SK-N-SH (cell line): ENCODE data around the gene SLC7A14. TPM values are rescaled to one million over a fixed set of nuclear protein-coding genes. Genes with fewer than 3 reads are reported as not detected.

Experiments
- CTCF ChIA-PET: fragments of 300-600, 350-600 bp; formaldehyde crosslinking; extraction: SDS; loops from one replicate; lab custom pipeline; 2021; lab: Yijun Ruan, JAX
- POLR2A ChIA-PET: fragments of 350-600 bp; sonication (Branson Sonifier 250); formaldehyde crosslinking; extraction: SDS; loops from one replicate; lab custom pipeline; 2020; ENCODE audit warnings: antibody characterized with exemption, inconsistent platforms; lab: Yijun Ruan, JAX
- DNase-seq: peaks from one replicate; pipeline ENCODE4 v3.0.0; 2012
- H2AFZ ChIP-seq: fragments of 200-600 bp; sonication (generic); 2 replicates; pipeline ENCODE4 v1.8.1; 2016; ENCODE audit warnings: antibody characterized with exemption, mild to moderate bottlenecking, low read depth
- H3F3A ChIP-seq: fragments of 200-600 bp; sonication (generic); replicated peaks from 2 replicates; pipeline ENCODE3; 2016; ENCODE audit warnings: antibody characterized with exemption, mild to moderate bottlenecking; ENCODE audit not compliant: insufficient read depth
- H3K27ac ChIP-seq, 2 experiments: fragments of 200-500 bp in 1 of 2; fragments of 200-600 bp in 1 of 2; sonication (Bioruptor generic) in 1 of 2; sonication (generic), shearing (Covaris generic) in 1 of 2; 2 replicates each; pipeline versions ENCODE4 v1.5.1 to v1.6.1; 2014 to 2016; ENCODE audit warnings: low read depth in 2 of 2, inconsistent platforms in 1 of 2, low read length in 1 of 2, mild to moderate bottlenecking in 1 of 2, mixed read lengths in 1 of 2
- H3K27me3 ChIP-seq: fragments of 200-600 bp; sonication (generic), shearing (Covaris generic); 2 replicates; pipeline ENCODE4 v1.6.1; 2016; ENCODE audit warnings: mixed run types; ENCODE audit not compliant: insufficient read depth
- H3K36me3 ChIP-seq, 2 experiments: fragments of 200-500 bp in 1 of 2; fragments of 200-600 bp in 1 of 2; sonication (Bioruptor generic) in 1 of 2; sonication (generic) in 1 of 2; replicated peaks in 1 of 2; 2 replicates each; pipeline versions ENCODE3 to v1.5.1; 2014 to 2016; ENCODE audit warnings: low read length in 1 of 2, mild to moderate bottlenecking in 1 of 2; ENCODE audit not compliant: insufficient read depth in 2 of 2, control insufficient read depth in 1 of 2
- H3K4me1 ChIP-seq, 2 experiments: fragments of 200-500 bp in 1 of 2; fragments of 200-600 bp in 1 of 2; sonication (Bioruptor generic) in 1 of 2; sonication (generic), shearing (Covaris generic) in 1 of 2; 2 replicates each; pipeline versions ENCODE4 v1.5.1 to v1.6.1; 2014 to 2016; ENCODE audit warnings: low read depth in 1 of 2, low read length in 1 of 2, mixed run types in 1 of 2; ENCODE audit not compliant: insufficient read depth in 2 of 2, control insufficient read depth in 1 of 2
- H3K4me2 ChIP-seq: fragments of 200-600 bp; sonication (generic), shearing (Covaris generic); 2 replicates; pipeline ENCODE4 v1.6.1; 2017; ENCODE audit warnings: mixed run types
- H3K4me3 ChIP-seq, 2 experiments: fragments of 200-500 bp in 1 of 2; fragments of 200-600 bp in 1 of 2; sonication (Bioruptor generic) in 1 of 2; sonication (generic), shearing (Covaris generic) in 1 of 2; 2 replicates each; pipeline versions ENCODE4 v1.5.1 to v1.8.1; 2014 to 2016; ENCODE audit warnings: low read depth in 2 of 2, inconsistent platforms in 1 of 2, low read length in 1 of 2, mild to moderate bottlenecking in 1 of 2, mixed read lengths in 1 of 2, moderate library complexity in 1 of 2
- H3K79me2 ChIP-seq: fragments of 200-600 bp; sonication (generic); 2 replicates; pipeline ENCODE4 v1.8.1; 2017; ENCODE audit warnings: mild to moderate bottlenecking; ENCODE audit not compliant: insufficient read depth
- H3K9ac ChIP-seq: fragments of 200-600 bp; sonication (generic); 2 replicates; pipeline ENCODE4 v1.6.1; 2017; ENCODE audit warnings: mixed run types
- H3K9me2 ChIP-seq: fragments of 200-600 bp; sonication (generic); 2 replicates; pipeline ENCODE4 v1.6.1; 2017; ENCODE audit warnings: mixed run types
- H3K9me3 ChIP-seq: fragments of 200-600 bp; sonication (generic); 2 replicates; pipeline ENCODE4 v1.6.1; 2017; ENCODE audit warnings: mixed run types, mild to moderate bottlenecking, moderate library complexity
- H4K20me1 ChIP-seq: fragments of 200-600 bp; sonication (generic); 2 replicates; pipeline ENCODE4 v1.6.1; 2017; ENCODE audit warnings: mild to moderate bottlenecking, mixed run types; ENCODE audit not compliant: insufficient read depth
- EP300 ChIP-seq, 2 experiments: IDR thresholded peaks; 2 replicates each; pipeline versions ENCODE4 v1.4.0 to v1.6.1; 2012; ENCODE audit warnings: borderline replicate concordance in 1 of 2, low read depth in 1 of 2, low read length in 1 of 2
- FOSL2 ChIP-seq: IDR thresholded peaks from 2 replicates; pipeline ENCODE4 v1.4.0; 2012; ENCODE audit warnings: low read depth, mild to moderate bottlenecking, moderate library complexity, borderline replicate concordance
- GABPA ChIP-seq: IDR thresholded peaks from 2 replicates; pipeline ENCODE4 v1.4.0; 2012; ENCODE audit warnings: low read depth, mild to moderate bottlenecking
- GATA2 ChIP-seq: sonication (generic); formaldehyde crosslinking; IDR thresholded peaks from 2 replicates; pipeline ENCODE4 v1.5.0; 2020; ENCODE audit warnings: mild to moderate bottlenecking, missing genetic modification reagents
- JUND ChIP-seq: IDR thresholded peaks from 2 replicates; pipeline ENCODE4 v1.4.0; 2012
- MXI1 ChIP-seq: IDR thresholded peaks from 2 replicates; pipeline ENCODE4 v1.6.1; 2012; ENCODE audit warnings: mild to moderate bottlenecking, low read depth, low read length, improper control_type of control experiment
- NFIC ChIP-seq: IDR thresholded peaks from 2 replicates; pipeline ENCODE4 v1.4.0; 2012; ENCODE audit warnings: borderline replicate concordance
- NRF1 ChIP-seq: IDR thresholded peaks from 2 replicates; pipeline ENCODE4 v1.6.1; 2012; ENCODE audit warnings: low read depth, mild to moderate bottlenecking, low read length
- PBX3 ChIP-seq: IDR thresholded peaks from 2 replicates; pipeline ENCODE4; 2012
- POLR2AphosphoS5 ChIP-seq: IDR thresholded peaks from 2 replicates; pipeline ENCODE4 v1.6.1; 2012; ENCODE audit warnings: low read depth, low read length
- SMC3 ChIP-seq: IDR thresholded peaks from 2 replicates; pipeline ENCODE4 v1.6.1; 2012; ENCODE audit warnings: low read depth, low read length, improper control_type of control experiment
- TEAD4 ChIP-seq: IDR thresholded peaks from 2 replicates; pipeline ENCODE4 v1.4.0; 2012; ENCODE audit warnings: mild to moderate bottlenecking, borderline replicate concordance; ENCODE audit not compliant: insufficient read depth
- WGBS: methylation state at CpG from one replicate; pipeline ENCODE4 v1.1.6; 2017; ENCODE audit warnings: low lambda C conversion rate; 5-methylcytosine and 5-hydroxymethylcytosine counted together
- polyA plus RNA-seq, 3 experiments: library from polyadenylated mRNA; depleted of rRNA; stranded (reverse); fragments of >200 nt; gene quantifications; 2 replicates each; pipeline ENCODE4 v1.2.3, GENCODE V29; 2012
- TF ChIP-seq, protein P1 (sequence below): fragments of 150-350 bp; IDR thresholded peaks from 2 replicates; pipeline ENCODE4 v1.6.1; 2017; ENCODE audit warnings: antibody characterized with exemption, low read length, low read depth, borderline replicate concordance
- TF ChIP-seq, protein P2 (sequence below): IDR thresholded peaks from 2 replicates; pipeline ENCODE4 v1.6.1; 2012; ENCODE audit warnings: mild to moderate bottlenecking, low read depth, low read length, moderate library complexity
- TF ChIP-seq, protein P3 (sequence below): IDR thresholded peaks from 2 replicates; pipeline ENCODE4 v1.4.0; 2012; ENCODE audit warnings: low read depth, borderline replicate concordance
- TF ChIP-seq, protein P4 (sequence below): fragments of 150-350 bp; IDR thresholded peaks from 2 replicates; pipeline ENCODE4 v1.6.1; 2016; ENCODE audit warnings: mild to moderate bottlenecking, low read depth, low read length
- TF ChIP-seq, protein P5 (sequence below): fragments of 200-600 bp; sonication (generic); IDR thresholded peaks from 2 replicates; pipeline ENCODE4 v1.6.1; 2017; ENCODE audit warnings: antibody characterized with exemption, mild to moderate bottlenecking, moderate library complexity

The SLC7A14 gene
- polyA plus RNA-seq, 1 of the 3 experiments (the other 2 are of a cell fraction): 2.5 TPM

GRCh38 chr3:170440344-170440743 lies 145.5 kb downstream of the SLC7A14 start:
- H3K4me1 ChIP-seq: no peaks in the 10 kb centered on the region; a peak in 1 of 4 replicates
- WGBS: 86% methylated on average over 2 of the region's 2 CpGs
- no peak overlapping the region for H3K4me3 ChIP-seq
- no peak overlapping the region for H2AFZ ChIP-seq
- H3K27me3 ChIP-seq: no peaks in the 10 kb centered on the region
- no peaks in the 10 kb centered on the region for H4K20me1 ChIP-seq
- peaks cover 3% of the 10 kb centered on the region for H3F3A ChIP-seq
- no peaks in the 10 kb centered on the region for H3K9me3 ChIP-seq
- TF ChIP-seq NFIC: no peak
- TF ChIP-seq JUND: peak; percentile 30; the same call in 1 of the 2 replicates
- TF ChIP-seq, protein P1, sequence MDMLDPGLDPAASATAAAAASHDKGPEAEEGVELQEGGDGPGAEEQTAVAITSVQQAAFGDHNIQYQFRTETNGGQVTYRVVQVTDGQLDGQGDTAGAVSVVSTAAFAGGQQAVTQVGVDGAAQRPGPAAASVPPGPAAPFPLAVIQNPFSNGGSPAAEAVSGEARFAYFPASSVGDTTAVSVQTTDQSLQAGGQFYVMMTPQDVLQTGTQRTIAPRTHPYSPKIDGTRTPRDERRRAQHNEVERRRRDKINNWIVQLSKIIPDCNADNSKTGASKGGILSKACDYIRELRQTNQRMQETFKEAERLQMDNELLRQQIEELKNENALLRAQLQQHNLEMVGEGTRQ: no peak
- no peak for TF ChIP-seq MXI1
- TF ChIP-seq TEAD4: no peak
- no peak for TF ChIP-seq GABPA
- TF ChIP-seq GATA2 (CRISPR knock-in tag): no peak
- no peak for TF ChIP-seq PBX3
- peak; percentile 31; the same call in 1 of the 2 replicates for TF ChIP-seq FOSL2
- no peak for TF ChIP-seq SMC3
- TF ChIP-seq NRF1: no peak
- TF ChIP-seq EP300 (IDR thresholded peaks at IDR 0.05; ENCODE audit: borderline replicate concordance in 1 of 2, low read depth in 1 of 2, low read length in 1 of 2): no peak
- TF ChIP-seq, protein P2, sequence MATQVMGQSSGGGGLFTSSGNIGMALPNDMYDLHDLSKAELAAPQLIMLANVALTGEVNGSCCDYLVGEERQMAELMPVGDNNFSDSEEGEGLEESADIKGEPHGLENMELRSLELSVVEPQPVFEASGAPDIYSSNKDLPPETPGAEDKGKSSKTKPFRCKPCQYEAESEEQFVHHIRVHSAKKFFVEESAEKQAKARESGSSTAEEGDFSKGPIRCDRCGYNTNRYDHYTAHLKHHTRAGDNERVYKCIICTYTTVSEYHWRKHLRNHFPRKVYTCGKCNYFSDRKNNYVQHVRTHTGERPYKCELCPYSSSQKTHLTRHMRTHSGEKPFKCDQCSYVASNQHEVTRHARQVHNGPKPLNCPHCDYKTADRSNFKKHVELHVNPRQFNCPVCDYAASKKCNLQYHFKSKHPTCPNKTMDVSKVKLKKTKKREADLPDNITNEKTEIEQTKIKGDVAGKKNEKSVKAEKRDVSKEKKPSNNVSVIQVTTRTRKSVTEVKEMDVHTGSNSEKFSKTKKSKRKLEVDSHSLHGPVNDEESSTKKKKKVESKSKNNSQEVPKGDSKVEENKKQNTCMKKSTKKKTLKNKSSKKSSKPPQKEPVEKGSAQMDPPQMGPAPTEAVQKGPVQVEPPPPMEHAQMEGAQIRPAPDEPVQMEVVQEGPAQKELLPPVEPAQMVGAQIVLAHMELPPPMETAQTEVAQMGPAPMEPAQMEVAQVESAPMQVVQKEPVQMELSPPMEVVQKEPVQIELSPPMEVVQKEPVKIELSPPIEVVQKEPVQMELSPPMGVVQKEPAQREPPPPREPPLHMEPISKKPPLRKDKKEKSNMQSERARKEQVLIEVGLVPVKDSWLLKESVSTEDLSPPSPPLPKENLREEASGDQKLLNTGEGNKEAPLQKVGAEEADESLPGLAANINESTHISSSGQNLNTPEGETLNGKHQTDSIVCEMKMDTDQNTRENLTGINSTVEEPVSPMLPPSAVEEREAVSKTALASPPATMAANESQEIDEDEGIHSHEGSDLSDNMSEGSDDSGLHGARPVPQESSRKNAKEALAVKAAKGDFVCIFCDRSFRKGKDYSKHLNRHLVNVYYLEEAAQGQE: no peak
- TF ChIP-seq, protein P3, sequence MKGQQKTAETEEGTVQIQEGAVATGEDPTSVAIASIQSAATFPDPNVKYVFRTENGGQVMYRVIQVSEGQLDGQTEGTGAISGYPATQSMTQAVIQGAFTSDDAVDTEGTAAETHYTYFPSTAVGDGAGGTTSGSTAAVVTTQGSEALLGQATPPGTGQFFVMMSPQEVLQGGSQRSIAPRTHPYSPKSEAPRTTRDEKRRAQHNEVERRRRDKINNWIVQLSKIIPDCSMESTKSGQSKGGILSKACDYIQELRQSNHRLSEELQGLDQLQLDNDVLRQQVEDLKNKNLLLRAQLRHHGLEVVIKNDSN: no peak
- TF ChIP-seq, protein P4, sequence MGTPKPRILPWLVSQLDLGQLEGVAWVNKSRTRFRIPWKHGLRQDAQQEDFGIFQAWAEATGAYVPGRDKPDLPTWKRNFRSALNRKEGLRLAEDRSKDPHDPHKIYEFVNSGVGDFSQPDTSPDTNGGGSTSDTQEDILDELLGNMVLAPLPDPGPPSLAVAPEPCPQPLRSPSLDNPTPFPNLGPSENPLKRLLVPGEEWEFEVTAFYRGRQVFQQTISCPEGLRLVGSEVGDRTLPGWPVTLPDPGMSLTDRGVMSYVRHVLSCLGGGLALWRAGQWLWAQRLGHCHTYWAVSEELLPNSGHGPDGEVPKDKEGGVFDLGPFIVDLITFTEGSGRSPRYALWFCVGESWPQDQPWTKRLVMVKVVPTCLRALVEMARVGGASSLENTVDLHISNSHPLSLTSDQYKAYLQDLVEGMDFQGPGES: no peak
- TF ChIP-seq POLR2AphosphoS5: no peak
- TF ChIP-seq, protein P5, sequence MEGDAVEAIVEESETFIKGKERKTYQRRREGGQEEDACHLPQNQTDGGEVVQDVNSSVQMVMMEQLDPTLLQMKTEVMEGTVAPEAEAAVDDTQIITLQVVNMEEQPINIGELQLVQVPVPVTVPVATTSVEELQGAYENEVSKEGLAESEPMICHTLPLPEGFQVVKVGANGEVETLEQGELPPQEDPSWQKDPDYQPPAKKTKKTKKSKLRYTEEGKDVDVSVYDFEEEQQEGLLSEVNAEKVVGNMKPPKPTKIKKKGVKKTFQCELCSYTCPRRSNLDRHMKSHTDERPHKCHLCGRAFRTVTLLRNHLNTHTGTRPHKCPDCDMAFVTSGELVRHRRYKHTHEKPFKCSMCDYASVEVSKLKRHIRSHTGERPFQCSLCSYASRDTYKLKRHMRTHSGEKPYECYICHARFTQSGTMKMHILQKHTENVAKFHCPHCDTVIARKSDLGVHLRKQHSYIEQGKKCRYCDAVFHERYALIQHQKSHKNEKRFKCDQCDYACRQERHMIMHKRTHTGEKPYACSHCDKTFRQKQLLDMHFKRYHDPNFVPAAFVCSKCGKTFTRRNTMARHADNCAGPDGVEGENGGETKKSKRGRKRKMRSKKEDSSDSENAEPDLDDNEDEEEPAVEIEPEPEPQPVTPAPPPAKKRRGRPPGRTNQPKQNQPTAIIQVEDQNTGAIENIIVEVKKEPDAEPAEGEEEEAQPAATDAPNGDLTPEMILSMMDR: no peak
- TF ChIP-seq, all 33 proteins: peak for 2
- ChIA-PET POLR2A (no interaction called here), CTCF (interaction anchor here (0.6 to 1.5 kb wide), 5 partner anchors 9 to 371 kb away, joined by 3 to 5 read pairs (median 3); no protein-coding TSS in a partner anchor)
- no peak for DNase-seq
- Histone ChIP-seq H3K4me2 (no peak overlapping the region), H3K9ac (no peak overlapping the region), H3K79me2 (no peaks in the 10 kb centered on the region), H3K27ac (no peak overlapping the region), H3K36me3 (no peaks in the 10 kb centered on the region), H3K9me2 (no peaks in the 10 kb centered on the region)
